KOPT-K1 (cell line): ENCODE data around the gene DDX20.

Source experiments
- H3K27ac ChIP-seq: fragments of 200-600 bp; sonication (generic); 2 replicates; pipeline ENCODE4 v1.5.1; 2016; ENCODE audit warnings: antibody characterized with exemption, mild to moderate bottlenecking, low read depth, low read length; ENCODE audit not compliant: poor library complexity, severe bottlenecking
- H3K36me3 ChIP-seq: fragments of 200-600 bp; sonication (generic); 2 replicates; pipeline ENCODE4 v1.5.1; 2017; ENCODE audit warnings: antibody characterized with exemption, mild to moderate bottlenecking, low read length, moderate library complexity; ENCODE audit not compliant: insufficient read depth
- H3K9me3 ChIP-seq: fragments of 200-600 bp; sonication (generic); 2 replicates; pipeline ENCODE4 v1.5.1; 2017; ENCODE audit warnings: antibody characterized with exemption, low read length, mild to moderate bottlenecking; ENCODE audit not compliant: insufficient read depth, poor library complexity, severe bottlenecking

Gene DDX20

GRCh38 chr1:111755331-111756123 lies at the start of gene DDX20:
Gene DDX20, plus strand, starts transcription at chr1:111755901. Its CDS starts 24 bp downstream, at chr1:111755925.
- H3K36me3 ChIP-seq = peaks cover 36% of the 10 kb centered on the region
- peak within 1 kb of the TSS; percentile 86 for H3K27ac ChIP-seq
- H3K9me3 ChIP-seq = no peaks in the 10 kb centered on the region

- H3K27ac ChIP-seq = no peak overlapping the region
Measured at GRCh38 chr1:111706921-111707320, 48.8 kb upstream of the DDX20 start.

GRCh38 chr1:111707906-111708305 lies 47.8 kb upstream of the DDX20 start:
- peaks cover 64% of the 10 kb centered on the region for H3K36me3 ChIP-seq
- H3K9me3 ChIP-seq = no peaks in the 10 kb centered on the region
- no peak overlapping the region for H3K27ac ChIP-seq

More at GRCh38 chr1:111706921-111707320, 48.8 kb upstream of the DDX20 start:
- Histone ChIP-seq H3K36me3 (peaks cover 70% of the 10 kb centered on the region), H3K9me3 (no peaks in the 10 kb centered on the region)

GRCh38 chr1:111709986-111710385 lies 45.7 kb upstream of the DDX20 start:
- H3K36me3 ChIP-seq = peaks cover 47% of the 10 kb centered on the region
- H3K9me3 ChIP-seq = no peaks in the 10 kb centered on the region
- no peak overlapping the region for H3K27ac ChIP-seq

- no peak overlapping the region for H3K27ac ChIP-seq
- H3K9me3 ChIP-seq = no peaks in the 10 kb centered on the region
- peaks cover 9% of the 10 kb centered on the region for H3K36me3 ChIP-seq
Measured at GRCh38 chr1:111716333-111716732, 39.4 kb upstream of the DDX20 start.

- H3K36me3 ChIP-seq = peaks cover 9% of the 10 kb centered on the region; the same call in 1 of the 2 replicates
- no peak overlapping the region for H3K27ac ChIP-seq
- no peaks in the 10 kb centered on the region for H3K9me3 ChIP-seq
Measured at GRCh38 chr1:111717450-111717849, 38.3 kb upstream of the DDX20 start.

GRCh38 chr1:111719135-111719534 lies 36.6 kb upstream of the DDX20 start:
- no peaks in the 10 kb centered on the region for H3K9me3 ChIP-seq
- no peak overlapping the region for H3K27ac ChIP-seq
- peaks cover 5% of the 10 kb centered on the region; the same call in 1 of the 2 replicates for H3K36me3 ChIP-seq

GRCh38 chr1:111719674-111720132 lies 36.0 kb upstream of the DDX20 start:
- no peak overlapping the region for H3K27ac ChIP-seq
- no peaks in the 10 kb centered on the region for H3K9me3 ChIP-seq
- peaks cover 5% of the 10 kb centered on the region; the same call in 1 of the 2 replicates for H3K36me3 ChIP-seq

- H3K9me3 ChIP-seq = no peaks in the 10 kb centered on the region
- no peak overlapping the region for H3K27ac ChIP-seq
- peaks cover 5% of the 10 kb centered on the region; the same call in 1 of the 2 replicates for H3K36me3 ChIP-seq
Measured at GRCh38 chr1:111720274-111720976, 35.3 kb upstream of the DDX20 start.

- Histone ChIP-seq H3K36me3 (peaks cover 5% of the 10 kb centered on the region; the same call in 1 of the 2 replicates), H3K9me3 (no peaks in the 10 kb centered on the region), H3K27ac (no peak overlapping the region)
Measured at GRCh38 chr1:111720977-111721786, 34.5 kb upstream of the DDX20 start.

GRCh38 chr1:111723091-111723806 lies 32.5 kb upstream of the DDX20 start:
- Histone ChIP-seq H3K27ac (no peak overlapping the region), H3K36me3 (no peaks in the 10 kb centered on the region), H3K9me3 (no peaks in the 10 kb centered on the region)

- no peak overlapping the region for H3K27ac ChIP-seq
- H3K36me3 ChIP-seq = no peaks in the 10 kb centered on the region
Measured at GRCh38 chr1:111723871-111724270, 31.8 kb upstream of the DDX20 start.

GRCh38 chr1:111725192-111725591 lies 30.5 kb upstream of the DDX20 start:
- Histone ChIP-seq H3K9me3 (no peaks in the 10 kb centered on the region), H3K36me3 (no peaks in the 10 kb centered on the region), H3K27ac (no peak overlapping the region)

More at GRCh38 chr1:111723871-111724270, 31.8 kb upstream of the DDX20 start:
- H3K9me3 ChIP-seq = no peaks in the 10 kb centered on the region

GRCh38 chr1:111727056-111727455 lies 28.6 kb upstream of the DDX20 start:
- no peaks in the 10 kb centered on the region for H3K9me3 ChIP-seq
- no peak overlapping the region for H3K27ac ChIP-seq
- H3K36me3 ChIP-seq = no peaks in the 10 kb centered on the region
